HG03457 (cell line): ENCODE measurements around the gene REEP1.

ENCODE experiments used
- ATAC-seq: cut with Tn5 transposase; IDR thresholded peaks from one replicate; pipeline ENCODE4 v1.9.1; 2021; ENCODE audit warnings: moderate number of reproducible peaks; ENCODE audit not compliant: unreplicated experiment

REEP1 gene

GRCh38 chr2:86226636-86227520 lies 110.5 kb downstream of the REEP1 start:
- no peak for ATAC-seq

DNA sequence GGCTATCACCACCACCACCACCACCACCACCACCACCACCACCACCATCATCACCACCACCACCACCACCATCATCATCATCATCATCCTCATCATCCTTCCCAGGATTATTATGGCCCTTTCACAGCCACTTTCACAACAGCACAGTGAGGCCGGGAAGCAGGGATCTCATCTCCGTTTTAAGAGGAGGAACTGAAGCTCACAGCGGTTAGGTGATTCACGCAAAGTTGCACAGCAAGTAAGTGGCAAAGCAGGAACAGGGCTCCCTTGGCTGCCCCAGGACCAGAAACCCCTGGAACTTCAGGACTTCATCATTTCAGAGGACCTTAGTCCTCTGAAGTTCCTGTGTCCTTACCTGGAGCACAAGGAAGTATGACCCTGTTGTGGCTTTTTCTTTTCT lies 111.4 kb downstream of the REEP1 start:
- no peak for ATAC-seq

DNA sequence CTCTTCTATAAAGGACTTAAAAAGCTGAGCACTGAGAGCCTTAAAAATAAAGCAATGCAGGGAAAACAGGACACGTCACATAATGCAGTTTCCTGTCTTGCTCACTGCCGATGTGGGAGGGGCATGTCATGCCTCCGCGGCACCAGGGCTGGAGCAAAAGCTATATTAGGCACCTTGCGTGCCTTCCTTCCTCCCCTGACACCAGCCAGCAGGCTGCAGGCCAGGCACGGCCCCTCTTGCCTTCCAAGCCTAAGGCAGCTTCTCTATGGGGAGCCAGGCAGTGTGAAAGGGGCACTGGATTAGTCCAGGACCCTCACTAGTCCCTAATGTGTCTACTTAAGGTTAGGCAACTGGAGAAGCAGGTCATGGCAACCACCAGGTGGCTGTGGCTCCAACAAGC lies 111.8 kb downstream of the REEP1 start:
- ATAC-seq: no peak

- no peak for ATAC-seq
Observed at GRCh38 chr2:86224645-86225355, 112.6 kb downstream of the REEP1 start.

DNA sequence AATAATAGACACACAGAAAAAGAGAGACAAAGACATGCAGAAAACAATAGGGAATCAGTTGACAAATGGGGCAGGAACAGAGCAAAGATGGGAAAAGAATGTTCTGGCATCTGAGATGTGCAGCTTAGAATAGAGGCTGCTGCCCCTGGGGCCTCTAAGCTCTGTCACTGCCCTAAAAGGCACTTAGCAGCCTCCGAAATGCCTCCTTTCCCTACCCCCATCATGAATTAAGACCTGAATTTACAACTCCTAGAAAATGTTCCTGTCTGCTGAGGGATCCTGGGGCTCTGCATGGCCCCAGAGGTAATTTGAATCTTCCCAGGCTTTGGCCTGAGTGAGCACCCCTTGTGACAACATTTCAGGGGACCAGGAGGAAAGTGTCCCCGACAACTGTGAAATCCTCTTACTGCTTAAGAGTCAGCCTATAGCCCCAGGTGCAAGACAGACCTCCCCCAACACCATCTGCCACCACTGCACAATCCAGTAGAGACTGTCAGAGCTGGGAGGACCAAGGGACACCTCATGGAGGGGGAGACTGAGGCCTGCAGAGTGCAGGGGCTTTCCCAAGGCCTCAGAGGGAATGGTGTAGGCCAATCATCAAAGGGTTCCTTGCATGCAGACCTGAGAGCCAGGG lies 113.4 kb downstream of the REEP1 start:
- no peak for ATAC-seq

DNA sequence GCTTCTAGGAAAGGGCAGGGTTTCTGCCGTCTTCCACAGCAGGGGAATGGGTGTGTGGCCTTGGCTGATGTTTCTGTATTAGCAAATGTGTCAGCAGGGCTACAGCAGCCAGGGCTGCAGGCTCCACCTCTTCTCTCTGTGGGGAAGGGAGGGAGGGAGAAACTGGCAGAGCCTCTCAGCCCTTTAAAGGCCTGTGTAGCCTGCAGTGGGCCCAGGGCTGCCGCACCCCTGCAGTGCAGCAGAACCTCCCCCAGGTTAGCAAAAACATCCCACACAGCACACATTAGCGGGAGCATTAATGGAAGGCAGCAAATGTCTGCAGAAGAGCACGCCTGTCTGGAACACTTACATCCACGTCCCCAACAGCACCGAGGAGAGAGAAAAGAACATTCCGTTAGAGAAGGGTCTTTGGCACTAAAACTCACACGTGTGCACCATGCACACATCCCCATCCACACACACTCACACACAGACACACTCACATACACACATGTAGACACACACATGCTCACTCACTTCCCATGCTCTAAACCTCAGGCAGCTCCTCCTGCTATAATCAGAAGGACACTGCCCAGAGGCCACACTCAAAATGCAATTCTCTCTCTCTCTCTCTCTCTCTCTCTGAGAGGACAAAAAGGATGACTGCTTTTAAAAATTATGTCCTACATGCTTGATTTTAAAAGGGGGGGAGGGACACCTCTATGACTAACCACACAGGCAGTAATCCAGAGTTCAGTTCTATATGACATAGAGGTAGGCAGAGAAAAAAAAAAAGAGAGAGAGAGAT lies 114.1 kb downstream of the REEP1 start:
- ATAC-seq: no peak

GRCh38 chr2:86221066-86221684 lies 116.3 kb downstream of the REEP1 start:
- no peak for ATAC-seq

GRCh38 chr2:86219896-86220295 lies 117.5 kb downstream of the REEP1 start:
- no peak for ATAC-seq

- ATAC-seq: no peak
Observed at GRCh38 chr2:86218124-86218523, 119.3 kb downstream of the REEP1 start.

GRCh38 chr2:86216575-86217555 lies 120.6 kb downstream of the REEP1 start:
- no peak for ATAC-seq

DNA sequence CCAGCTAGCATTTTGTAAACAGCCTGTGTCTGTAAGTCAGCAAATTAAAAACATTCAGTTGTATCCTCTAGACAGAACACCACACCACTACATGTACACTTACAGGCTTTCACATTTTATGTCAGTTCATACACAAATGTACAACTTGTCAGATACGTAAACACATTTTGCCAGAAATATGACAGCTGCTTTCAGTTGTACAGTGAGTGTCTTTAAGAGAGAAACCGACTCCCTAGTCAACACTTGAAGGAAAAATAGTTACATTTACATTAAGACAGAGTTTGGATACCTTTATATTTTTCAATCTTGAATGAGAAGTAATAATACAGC lies 123.0 kb downstream of the REEP1 start:
- no peak for ATAC-seq

GRCh38 chr2:86213699-86214502 lies 123.5 kb downstream of the REEP1 start:
- ATAC-seq: no peak

DNA sequence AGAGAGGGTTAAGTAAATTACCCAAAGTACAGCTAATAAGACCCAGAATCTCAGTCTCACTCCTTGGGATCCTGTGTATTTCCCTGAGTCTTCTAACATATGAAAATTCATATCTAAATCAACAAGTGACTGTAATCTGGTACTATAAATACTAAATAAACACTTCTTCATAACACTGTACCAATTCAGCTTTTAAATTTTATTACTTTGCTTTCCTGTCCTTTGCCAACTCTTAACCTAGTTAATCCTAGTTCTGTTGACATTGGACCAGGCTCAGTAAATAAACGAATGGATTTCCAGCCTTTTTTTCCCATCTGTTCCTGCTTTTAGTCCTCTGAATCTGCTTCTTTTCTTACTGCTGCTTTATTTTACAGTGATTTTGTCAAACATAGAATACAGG lies 124.4 kb downstream of the REEP1 start:
- no peak for ATAC-seq

- ATAC-seq: no peak
Observed at GRCh38 chr2:86211796-86212188, 125.6 kb downstream of the REEP1 start.

- no peak for ATAC-seq
Observed at GRCh38 chr2:86211033-86211795, 126.2 kb downstream of the REEP1 start.

GRCh38 chr2:86204458-86204857 lies 133.0 kb downstream of the REEP1 start:
- no peak for ATAC-seq

DNA sequence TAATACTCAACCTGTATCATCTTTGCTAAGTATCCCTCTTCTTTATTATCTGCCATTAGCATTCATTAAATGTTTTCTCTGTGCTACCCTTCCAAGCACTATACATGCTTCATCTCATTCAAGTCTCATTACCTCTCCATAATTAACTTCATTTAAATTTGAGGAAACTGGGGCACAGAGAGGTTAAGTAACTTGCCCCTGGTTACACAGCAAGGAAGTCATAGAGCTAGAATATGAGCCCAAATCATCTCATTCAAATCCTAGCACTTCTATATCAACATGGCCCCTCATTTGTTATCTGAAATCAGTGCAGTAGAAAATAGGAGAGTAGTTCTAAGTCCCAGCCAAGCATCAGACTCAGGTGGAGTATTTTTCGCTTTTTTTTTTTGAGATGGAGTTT lies 133.8 kb downstream of the REEP1 start:
- no peak for ATAC-seq

DNA sequence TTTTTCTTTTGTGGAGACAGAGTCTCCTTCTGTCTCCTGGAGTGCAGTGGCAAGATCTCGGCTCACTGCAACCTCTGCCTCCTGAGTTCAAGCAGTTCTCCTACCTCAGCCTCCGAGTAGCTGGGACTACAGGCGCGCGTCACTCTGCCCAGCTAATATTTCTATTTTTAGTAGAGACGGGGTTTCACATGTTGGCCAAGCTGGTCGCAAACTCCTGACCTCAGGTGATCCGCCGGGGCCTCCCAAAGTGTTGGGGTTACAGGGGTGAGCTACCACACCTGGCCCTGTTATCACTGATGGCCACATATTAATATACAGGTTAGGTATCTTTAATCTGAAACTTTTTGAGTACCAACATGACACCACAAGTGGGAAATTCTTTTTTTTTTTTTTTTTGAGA lies 134.7 kb downstream of the REEP1 start:
- no peak for ATAC-seq
